Endothelial cell (in vitro differentiated cells): ENCODE results near the gene SAMD3. TPM values are rescaled to one million over a fixed set of nuclear protein-coding genes. Genes with fewer than 3 reads are reported as not detected.
A peak's percentile ranks its signal among the peaks of the same experiment; 100 is the strongest.
"Not testable (repeated sequence)": the region's sequence is repeated elsewhere in the genome, so short reads cannot be mapped to it uniquely, and the experiment has no call there.

Experiments
- DNase-seq: peaks from one replicate; pipeline ENCODE4 v3.0.0; 2021; ENCODE audit warnings: low spot score
- H3K27ac Mint-ChIP-seq: one replicate; pipeline ENCODE4 v1.8.0; 2021; ENCODE audit warnings: mixed read lengths, inconsistent platforms; ENCODE audit not compliant: unreplicated experiment
- H3K27me3 Mint-ChIP-seq: one replicate; pipeline ENCODE4 v1.8.0; 2021; ENCODE audit warnings: mild to moderate bottlenecking, moderate library complexity, mixed read lengths, inconsistent platforms; ENCODE audit not compliant: unreplicated experiment
- H3K36me3 Mint-ChIP-seq: one replicate; pipeline ENCODE4 v1.8.0; 2021; ENCODE audit warnings: mild to moderate bottlenecking, low read depth, mixed read lengths, inconsistent platforms; ENCODE audit not compliant: unreplicated experiment
- H3K4me1 Mint-ChIP-seq: one replicate; pipeline ENCODE4 v1.8.0; 2021; ENCODE audit warnings: mild to moderate bottlenecking, mixed read lengths, inconsistent platforms; ENCODE audit not compliant: unreplicated experiment
- H3K4me3 Mint-ChIP-seq: one replicate; pipeline ENCODE4 v1.8.0; 2021; ENCODE audit warnings: mild to moderate bottlenecking, mixed read lengths, inconsistent platforms; ENCODE audit not compliant: unreplicated experiment
- H3K9me3 Mint-ChIP-seq: one replicate; pipeline ENCODE4 v1.8.0; 2021; ENCODE audit warnings: mixed read lengths, inconsistent platforms; ENCODE audit not compliant: unreplicated experiment
- total RNA-seq: library from RNA; stranded (reverse); fragmentation: NEBNext Ultra II Directional; extraction: Animal tissue kit (Norgen Biotek cat#: 25700); gene quantifications from one replicate; pipeline ENCODE4 v1.2.1, GENCODE V29; 2021; ENCODE audit not compliant: unreplicated experiment
- TF ChIP-seq, protein P1 (sequence below): fragments of 200-600 bp; sonication (generic); IDR thresholded peaks from one replicate; pipeline ENCODE4 v1.5.0; 2021; ENCODE audit warnings: antibody characterized with exemption; ENCODE audit not compliant: unreplicated experiment

Gene SAMD3
- total RNA-seq, 1 donor from 2014 or later: 1.0 TPM

DNA sequence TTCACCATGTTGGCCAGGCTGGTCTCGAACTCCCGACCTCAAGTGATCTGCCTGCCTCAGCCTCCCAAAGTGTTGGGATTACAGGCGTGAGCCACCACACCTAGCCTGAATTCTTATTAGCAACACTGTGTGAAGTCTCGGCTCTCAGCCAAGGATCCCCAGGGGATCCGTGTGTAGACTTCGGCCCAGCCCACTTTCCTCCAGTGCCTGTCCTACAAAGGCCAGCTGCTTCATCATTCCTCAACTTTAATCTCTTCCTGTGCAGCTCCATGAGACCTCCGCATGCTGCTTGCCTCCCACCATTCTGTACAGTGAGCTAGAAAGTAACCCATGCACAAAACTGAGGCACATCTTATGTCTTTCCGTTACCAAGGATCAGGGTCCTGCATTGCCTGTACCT, 71.8 kb downstream of the SAMD3 start:
- no peak overlapping the region for H3K27ac Mint-ChIP-seq
- H3K4me3 Mint-ChIP-seq: no peak overlapping the region
- no peak for DNase-seq
- H3K27me3 Mint-ChIP-seq: no peaks in the 10 kb centered on the region
- no peaks in the 10 kb centered on the region for H3K9me3 Mint-ChIP-seq
- H3K4me1 Mint-ChIP-seq: no peaks in the 10 kb centered on the region
- H3K36me3 Mint-ChIP-seq: peaks cover 4% of the 10 kb centered on the region
- TF ChIP-seq, protein P1, sequence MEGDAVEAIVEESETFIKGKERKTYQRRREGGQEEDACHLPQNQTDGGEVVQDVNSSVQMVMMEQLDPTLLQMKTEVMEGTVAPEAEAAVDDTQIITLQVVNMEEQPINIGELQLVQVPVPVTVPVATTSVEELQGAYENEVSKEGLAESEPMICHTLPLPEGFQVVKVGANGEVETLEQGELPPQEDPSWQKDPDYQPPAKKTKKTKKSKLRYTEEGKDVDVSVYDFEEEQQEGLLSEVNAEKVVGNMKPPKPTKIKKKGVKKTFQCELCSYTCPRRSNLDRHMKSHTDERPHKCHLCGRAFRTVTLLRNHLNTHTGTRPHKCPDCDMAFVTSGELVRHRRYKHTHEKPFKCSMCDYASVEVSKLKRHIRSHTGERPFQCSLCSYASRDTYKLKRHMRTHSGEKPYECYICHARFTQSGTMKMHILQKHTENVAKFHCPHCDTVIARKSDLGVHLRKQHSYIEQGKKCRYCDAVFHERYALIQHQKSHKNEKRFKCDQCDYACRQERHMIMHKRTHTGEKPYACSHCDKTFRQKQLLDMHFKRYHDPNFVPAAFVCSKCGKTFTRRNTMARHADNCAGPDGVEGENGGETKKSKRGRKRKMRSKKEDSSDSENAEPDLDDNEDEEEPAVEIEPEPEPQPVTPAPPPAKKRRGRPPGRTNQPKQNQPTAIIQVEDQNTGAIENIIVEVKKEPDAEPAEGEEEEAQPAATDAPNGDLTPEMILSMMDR: no peak

DNA sequence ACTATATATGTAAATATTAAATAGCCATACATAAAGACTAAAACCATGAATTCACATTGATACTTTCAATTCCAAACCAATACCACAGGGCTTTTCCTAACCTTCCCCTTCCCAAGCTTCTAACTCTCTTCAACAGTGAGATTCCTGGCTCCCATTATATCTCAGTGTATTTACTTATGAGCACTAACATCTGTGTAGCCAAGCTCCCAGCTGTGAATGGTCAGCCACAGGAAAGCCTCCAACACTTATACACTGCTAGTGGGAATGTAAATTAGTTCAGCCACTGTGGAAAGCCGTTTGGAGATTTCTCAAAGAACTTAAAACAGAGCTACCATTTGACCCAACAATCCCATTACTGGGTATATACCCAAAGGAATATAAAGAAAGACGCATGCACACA, 73.7 kb downstream of the SAMD3 start:
- not testable (repeated sequence) for H3K4me3 Mint-ChIP-seq, DNase-seq, H3K27me3 Mint-ChIP-seq

DNA sequence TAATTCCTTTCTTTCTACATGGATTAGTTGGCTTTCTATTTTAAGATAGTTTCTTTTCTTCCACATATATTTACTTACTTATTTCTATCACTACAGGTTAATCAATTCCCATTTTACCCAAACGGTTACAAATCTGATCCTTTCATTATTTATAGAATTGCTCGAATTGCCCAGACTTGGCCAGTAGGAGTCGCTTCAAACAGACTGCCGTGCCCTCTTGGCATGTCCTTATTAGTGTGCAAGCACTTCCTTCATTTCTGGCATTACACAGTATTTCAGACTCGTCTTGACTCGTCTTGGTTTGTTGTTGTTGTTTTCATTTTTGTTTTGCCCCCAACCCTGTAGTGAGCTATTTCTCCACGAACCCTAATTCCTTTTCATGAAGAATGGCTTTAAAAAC, 74.6 kb downstream of the SAMD3 start:
- TF ChIP-seq, protein P1: peak; percentile 21
- no peaks in the 10 kb centered on the region for H3K9me3 Mint-ChIP-seq
- H3K27ac Mint-ChIP-seq: no peak overlapping the region
- peaks cover 8% of the 10 kb centered on the region for H3K36me3 Mint-ChIP-seq
- no peak for DNase-seq
- H3K27me3 Mint-ChIP-seq: no peaks in the 10 kb centered on the region
- H3K4me1 Mint-ChIP-seq: no peaks in the 10 kb centered on the region
- no peak overlapping the region for H3K4me3 Mint-ChIP-seq

More for the DNA sequence above, 73.7 kb downstream of the SAMD3 start:
- H3K36me3 Mint-ChIP-seq, H3K9me3 Mint-ChIP-seq, H3K27ac Mint-ChIP-seq, H3K4me1 Mint-ChIP-seq: not testable (repeated sequence)

DNA sequence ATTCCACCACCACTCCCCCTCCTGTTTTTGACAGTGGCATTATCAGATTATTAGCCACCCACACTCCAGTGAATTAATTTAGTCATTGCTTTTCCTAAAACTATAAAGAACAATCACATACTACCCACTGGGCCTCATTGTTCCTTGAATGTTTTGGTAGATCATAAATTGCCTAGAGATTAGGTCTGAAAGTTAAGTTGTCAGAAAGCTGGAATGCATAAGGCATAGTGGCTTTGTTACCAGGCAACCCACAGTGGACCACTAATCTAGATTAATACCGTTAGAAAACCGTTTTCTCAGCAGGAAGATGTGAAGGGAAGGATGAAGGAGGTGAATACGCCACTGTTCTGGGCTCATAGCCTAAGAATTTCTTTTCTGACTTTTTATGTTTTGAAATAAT, 75.6 kb downstream of the SAMD3 start:
- TF ChIP-seq, protein P1: no peak
- peaks cover 14% of the 10 kb centered on the region for H3K36me3 Mint-ChIP-seq
- no peak overlapping the region for H3K27ac Mint-ChIP-seq
- no peaks in the 10 kb centered on the region for H3K4me1 Mint-ChIP-seq
- no peaks in the 10 kb centered on the region for H3K9me3 Mint-ChIP-seq
- no peak overlapping the region for H3K4me3 Mint-ChIP-seq
- DNase-seq: no peak
- H3K27me3 Mint-ChIP-seq: no peaks in the 10 kb centered on the region

DNA sequence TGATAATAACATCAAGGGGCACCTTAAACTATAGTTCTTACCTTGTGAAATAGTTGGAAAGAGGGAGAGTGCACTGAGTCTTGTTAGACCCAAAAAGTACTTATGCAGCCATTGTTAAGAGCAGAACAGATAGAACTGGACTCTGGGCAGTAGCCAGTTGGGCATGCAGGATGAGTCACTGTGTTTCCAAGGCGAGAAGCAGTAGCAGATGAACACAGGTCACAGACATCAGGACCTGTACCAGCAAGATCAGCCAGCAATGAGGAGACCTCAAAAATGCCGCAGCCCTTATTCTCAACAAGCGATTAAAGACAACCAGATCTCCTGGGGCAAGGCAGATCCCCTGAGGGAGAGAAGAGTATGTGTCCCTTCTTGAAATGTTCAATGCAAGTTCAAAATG, 79.0 kb downstream of the SAMD3 start:
- no peak overlapping the region for H3K4me3 Mint-ChIP-seq
- no peaks in the 10 kb centered on the region for H3K4me1 Mint-ChIP-seq
- no peak for DNase-seq
- H3K36me3 Mint-ChIP-seq: peaks cover 19% of the 10 kb centered on the region
- no peaks in the 10 kb centered on the region for H3K9me3 Mint-ChIP-seq
- TF ChIP-seq, protein P1: no peak
- H3K27me3 Mint-ChIP-seq: no peaks in the 10 kb centered on the region
- H3K27ac Mint-ChIP-seq: no peak overlapping the region

DNA sequence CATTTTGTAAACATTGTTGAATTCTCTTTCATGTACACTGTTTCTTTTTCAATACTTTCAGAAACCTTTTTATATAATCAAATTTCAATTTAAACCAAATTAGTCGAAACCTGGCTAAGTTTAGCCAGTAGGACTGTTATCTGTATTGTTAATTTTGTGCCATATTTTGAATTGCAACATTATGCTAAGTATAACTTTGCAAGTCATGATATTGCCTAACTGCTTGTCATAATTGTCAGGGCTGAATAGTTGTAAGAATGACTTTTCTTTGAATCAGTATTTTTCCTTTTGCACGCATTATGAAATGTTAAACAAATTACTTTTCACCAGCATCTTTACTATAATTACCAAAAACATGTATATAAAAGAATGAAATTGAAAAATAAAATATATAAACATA, 82.7 kb downstream of the SAMD3 start:
- Mint-ChIP-seq H3K27me3 (no peaks in the 10 kb centered on the region), H3K9me3 (no peaks in the 10 kb centered on the region)

More for the DNA sequence above, 82.7 kb downstream of the SAMD3 start:
- H3K4me1 Mint-ChIP-seq: peaks cover 19% of the 10 kb centered on the region
- H3K36me3 Mint-ChIP-seq: peaks cover 31% of the 10 kb centered on the region
- TF ChIP-seq, protein P1: no peak
- H3K4me3 Mint-ChIP-seq: no peak overlapping the region
- no peak overlapping the region for H3K27ac Mint-ChIP-seq
- no peak for DNase-seq
